ENCODE measurements around the gene TGFBRAP1.
"Not testable (repeated sequence)": the region's sequence is repeated elsewhere in the genome, so short reads cannot be mapped to it uniquely, and the experiment has no call there.

Gene TGFBRAP1

GRCh38 chr2:105274046-105274445 lies 55.5 kb downstream of the TGFBRAP1 start:
- no peak for DNase-seq (ENCODE audit: low read depth in 2 of 2)

- DNase-seq (ENCODE audit: low read depth in 2 of 2): no peak
Observed at GRCh38 chr2:105272176-105272575, 57.4 kb downstream of the TGFBRAP1 start.

- no peak for DNase-seq (ENCODE audit: low read depth in 2 of 2)
Observed at GRCh38 chr2:105271393-105272045, 58.0 kb downstream of the TGFBRAP1 start.

GRCh38 chr2:105269426-105269825 lies 60.1 kb downstream of the TGFBRAP1 start:
- DNase-seq (ENCODE audit: low read depth in 2 of 2): no peak

- no peak for DNase-seq (ENCODE audit: low read depth in 2 of 2)
Observed at GRCh38 chr2:105262651-105263091, 66.9 kb downstream of the TGFBRAP1 start.

- no peak for DNase-seq (ENCODE audit: low read depth in 2 of 2)
Observed at GRCh38 chr2:105261061-105261460, 68.5 kb downstream of the TGFBRAP1 start.

- no peak for DNase-seq (ENCODE audit: low read depth in 2 of 2)
Observed at GRCh38 chr2:105258835-105259350, 70.6 kb downstream of the TGFBRAP1 start.

GRCh38 chr2:105257981-105258380 lies 71.6 kb downstream of the TGFBRAP1 start:
- no peak for DNase-seq (ENCODE audit: low read depth in 2 of 2)

GRCh38 chr2:105256431-105257047 lies 73.0 kb downstream of the TGFBRAP1 start:
- no peak for DNase-seq (ENCODE audit: low read depth in 2 of 2)

GRCh38 chr2:105255979-105256378 lies 73.6 kb downstream of the TGFBRAP1 start:
- DNase-seq (ENCODE audit: low read depth in 2 of 2): no peak

- DNase-seq (ENCODE audit: low read depth in 2 of 2): no peak
Observed at GRCh38 chr2:105254531-105255210, 74.9 kb downstream of the TGFBRAP1 start.

- no peak for DNase-seq (ENCODE audit: low read depth in 2 of 2)
Observed at GRCh38 chr2:105252271-105252670, 77.3 kb downstream of the TGFBRAP1 start.

GRCh38 chr2:105251016-105251648 lies 78.4 kb downstream of the TGFBRAP1 start:
- not testable (repeated sequence) for DNase-seq (ENCODE audit: low read depth in 2 of 2)

- no peak for DNase-seq (ENCODE audit: low read depth in 2 of 2)
Observed at GRCh38 chr2:105249891-105250290, 79.6 kb downstream of the TGFBRAP1 start.

GRCh38 chr2:105249181-105249580 lies 80.4 kb downstream of the TGFBRAP1 start:
- DNase-seq (ENCODE audit: low read depth in 2 of 2): no peak

GRCh38 chr2:105248316-105249070 lies 81.0 kb downstream of the TGFBRAP1 start:
- DNase-seq (ENCODE audit: low read depth in 2 of 2): no peak

- no peak for DNase-seq (ENCODE audit: low read depth in 2 of 2)
Observed at GRCh38 chr2:105244451-105244850, 85.1 kb downstream of the TGFBRAP1 start.

- no peak for DNase-seq (ENCODE audit: low read depth in 2 of 2)
Observed at GRCh38 chr2:105243961-105244360, 85.6 kb downstream of the TGFBRAP1 start.

GRCh38 chr2:105242286-105242993 lies 87.1 kb downstream of the TGFBRAP1 start:
- no peak for DNase-seq (ENCODE audit: low read depth in 2 of 2)

GRCh38 chr2:105241443-105241842 lies 88.1 kb downstream of the TGFBRAP1 start, which contains the start of gene GPR45:
TSS of gene GPR45 (plus strand) at chr2:105241743. CDS start at chr2:105241859, 116 bp downstream.
- DNase-seq (ENCODE audit: low read depth in 2 of 2): no peak

- DNase-seq (ENCODE audit: low read depth in 2 of 2): no peak
Observed at GRCh38 chr2:105239924-105240323, 89.6 kb downstream of the TGFBRAP1 start.

Data from stimulated activated CD8-positive, alpha-beta memory T cell treated with anti-CD3 and anti-CD28 coated beads, Interleukin-2, amount 100 ng/mL, for 1 hour (primary cell).